Tibial nerve (tissue), 4 donors: ENCODE measurements around the gene GZMH.

Source experiments
- EP300 ChIP-seq, 2 donors: sonication (generic); formaldehyde crosslinking; IDR thresholded peaks; one replicate each; pipeline ENCODE4 v1.6.1; 2017; ENCODE audit warnings: antibody characterized with exemption in 2 of 2, mild to moderate bottlenecking in 1 of 2
- POLR2A ChIP-seq, 2 donors: fragments of 450-650 bp; IDR thresholded peaks; one replicate each; pipeline ENCODE4 v1.6.1; 2017; ENCODE audit warnings: antibody characterized with exemption in 2 of 2, mild to moderate bottlenecking in 2 of 2, moderate library complexity in 2 of 2
- TF ChIP-seq, protein P1 (sequence below), 5 experiments: fragments of 200-600 bp in 3 of 5; fragments of 450-650 bp in 2 of 5; sonication (generic) in 3 of 5; IDR thresholded peaks; one replicate each; pipeline ENCODE4 v1.5.1; 2016 to 2019; ENCODE audit warnings: antibody characterized with exemption in 5 of 5, mild to moderate bottlenecking in 3 of 5, moderate library complexity in 2 of 5

DNA sequence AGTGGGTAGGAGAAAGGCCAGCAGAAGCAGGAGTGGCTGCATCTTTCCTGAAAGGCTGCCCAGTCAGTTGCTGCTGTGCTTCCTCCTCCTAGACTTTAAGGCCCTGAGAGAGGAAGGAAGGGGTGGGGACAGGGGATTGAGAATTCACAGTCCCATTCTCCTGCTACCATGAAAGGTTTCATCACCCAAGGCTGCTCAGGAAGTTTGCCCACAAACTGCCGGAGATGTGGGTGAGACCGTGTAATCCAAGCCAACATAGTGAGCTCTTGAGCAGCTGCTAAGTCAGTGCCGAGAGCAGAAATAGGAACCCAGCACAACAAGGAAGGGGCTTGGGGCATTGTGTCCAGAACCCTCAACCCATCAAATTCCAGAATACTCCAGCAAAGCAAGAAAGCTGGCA is 33.3 kb downstream of the GZMH start, which contains the start of gene CTSG:
- TF ChIP-seq POLR2A (IDR thresholded peaks at IDR 0.05) = no peak
- TF ChIP-seq, protein P1, sequence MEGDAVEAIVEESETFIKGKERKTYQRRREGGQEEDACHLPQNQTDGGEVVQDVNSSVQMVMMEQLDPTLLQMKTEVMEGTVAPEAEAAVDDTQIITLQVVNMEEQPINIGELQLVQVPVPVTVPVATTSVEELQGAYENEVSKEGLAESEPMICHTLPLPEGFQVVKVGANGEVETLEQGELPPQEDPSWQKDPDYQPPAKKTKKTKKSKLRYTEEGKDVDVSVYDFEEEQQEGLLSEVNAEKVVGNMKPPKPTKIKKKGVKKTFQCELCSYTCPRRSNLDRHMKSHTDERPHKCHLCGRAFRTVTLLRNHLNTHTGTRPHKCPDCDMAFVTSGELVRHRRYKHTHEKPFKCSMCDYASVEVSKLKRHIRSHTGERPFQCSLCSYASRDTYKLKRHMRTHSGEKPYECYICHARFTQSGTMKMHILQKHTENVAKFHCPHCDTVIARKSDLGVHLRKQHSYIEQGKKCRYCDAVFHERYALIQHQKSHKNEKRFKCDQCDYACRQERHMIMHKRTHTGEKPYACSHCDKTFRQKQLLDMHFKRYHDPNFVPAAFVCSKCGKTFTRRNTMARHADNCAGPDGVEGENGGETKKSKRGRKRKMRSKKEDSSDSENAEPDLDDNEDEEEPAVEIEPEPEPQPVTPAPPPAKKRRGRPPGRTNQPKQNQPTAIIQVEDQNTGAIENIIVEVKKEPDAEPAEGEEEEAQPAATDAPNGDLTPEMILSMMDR (IDR thresholded peaks at IDR 0.05) = no peak
- TF ChIP-seq EP300 (IDR thresholded peaks at IDR 0.05) = no peak
